Caco-2 (cell line): ENCODE data around the gene MMP28. TPM values are rescaled to one million over a fixed set of nuclear protein-coding genes. Genes with fewer than 3 reads are reported as not detected.

Experiments
- BruUV-seq: library from RNA; stranded (reverse); fragments of 400-500 nt; replicated peaks from 2 replicates; lab custom pipeline; 2021; lab: Mats Ljungman, UMichigan
- CTCF ChIA-PET: fragments of 300-600 bp; sonication (Branson Sonifier 250); formaldehyde crosslinking; loops from one replicate; lab custom pipeline; 2022; ENCODE audit warnings: antibody characterized with exemption; lab: Charles Lee
- POLR2A ChIA-PET: fragments of 300-600 bp; sonication (Branson Sonifier 250); formaldehyde crosslinking; loops from one replicate; lab custom pipeline; 2022; ENCODE audit warnings: antibody characterized with exemption; lab: Charles Lee
- DNase-seq, 2 experiments: peaks; one replicate each; pipeline versions ENCODE4 v3.0.0 to v3.0.0-alpha.2; 2020 to 2022
- H3K27me3 ChIP-seq: replicated peaks from 2 replicates; pipeline ENCODE4 v1.6.0; 2011; ENCODE audit warnings: low read length; ENCODE audit not compliant: control insufficient read depth, insufficient read depth
- H3K36me3 ChIP-seq: 2 replicates; pipeline ENCODE4 v1.5.1; 2011; ENCODE audit warnings: low read length; ENCODE audit not compliant: control insufficient read depth, insufficient read depth
- H3K4me1 ChIP-seq: fragments of 250-450 bp; sonication (Bioruptor Pico); 2 replicates; pipeline ENCODE4 v1.5.1; 2020; ENCODE audit warnings: mild to moderate bottlenecking
- H3K4me3 ChIP-seq: 2 replicates; pipeline ENCODE4 v1.5.1; 2011; ENCODE audit warnings: low read depth, mild to moderate bottlenecking, control low read depth, low read length
- H3K9me3 ChIP-seq: fragments of 250-450 bp; sonication (Bioruptor Pico); 2 replicates; pipeline ENCODE4 v1.5.1; 2020; ENCODE audit warnings: mild to moderate bottlenecking, moderate library complexity
- H3K27ac Mint-ChIP-seq: one replicate; pipeline ENCODE4 v1.8.0; 2022; ENCODE audit warnings: mixed read lengths; ENCODE audit not compliant: unreplicated experiment
- H3K27me3 Mint-ChIP-seq: one replicate; pipeline ENCODE4 v1.8.0; 2022; ENCODE audit warnings: mixed read lengths; ENCODE audit not compliant: insufficient read depth, unreplicated experiment
- H3K36me3 Mint-ChIP-seq: one replicate; pipeline ENCODE4 v1.8.0; 2022; ENCODE audit warnings: mild to moderate bottlenecking, mixed read lengths; ENCODE audit not compliant: insufficient read depth, unreplicated experiment
- H3K4me1 Mint-ChIP-seq: one replicate; pipeline ENCODE4 v1.8.0; 2022; ENCODE audit warnings: low read depth, mixed read lengths; ENCODE audit not compliant: unreplicated experiment
- H3K4me3 Mint-ChIP-seq: one replicate; pipeline ENCODE4 v1.8.0; 2022; ENCODE audit warnings: mild to moderate bottlenecking, moderate library complexity, mixed read lengths; ENCODE audit not compliant: unreplicated experiment
- H3K9me3 Mint-ChIP-seq: one replicate; pipeline ENCODE4 v1.8.0; 2022; ENCODE audit warnings: mixed read lengths; ENCODE audit not compliant: unreplicated experiment
- intact Hi-C: fragments of 100-400 bp; cut with micrococcal nuclease; formaldehyde crosslinking; loops from one replicate; pipeline ENCODE4 v1.10.0; 2022; ENCODE audit not compliant: unreplicated experiment
- total RNA-seq: library from RNA; stranded (reverse); gene quantifications from 2 replicates; pipeline ENCODE4 v1.2.3, GENCODE V29; 2022
- TF ChIP-seq, protein P1 (sequence below), 2 experiments: fragments of 200-600 bp in 1 of 2; IDR thresholded peaks; 1 replicate in 1 of 2; 2 replicates in 1 of 2; pipeline versions ENCODE4 v1.5.1 to v1.8.0; 2011 to 2022; ENCODE audit warnings: antibody characterized with exemption in 1 of 2, control low read depth in 1 of 2, inconsistent platforms in 1 of 2, low read depth in 1 of 2, low read length in 1 of 2, mild to moderate bottlenecking in 1 of 2, moderate library complexity in 1 of 2; ENCODE audit not compliant: insufficient read depth in 1 of 2, severe bottlenecking in 1 of 2, unreplicated experiment in 1 of 2

The MMP28 gene
- total RNA-seq, 1 experiment from 2014 or later = not detected

DNA sequence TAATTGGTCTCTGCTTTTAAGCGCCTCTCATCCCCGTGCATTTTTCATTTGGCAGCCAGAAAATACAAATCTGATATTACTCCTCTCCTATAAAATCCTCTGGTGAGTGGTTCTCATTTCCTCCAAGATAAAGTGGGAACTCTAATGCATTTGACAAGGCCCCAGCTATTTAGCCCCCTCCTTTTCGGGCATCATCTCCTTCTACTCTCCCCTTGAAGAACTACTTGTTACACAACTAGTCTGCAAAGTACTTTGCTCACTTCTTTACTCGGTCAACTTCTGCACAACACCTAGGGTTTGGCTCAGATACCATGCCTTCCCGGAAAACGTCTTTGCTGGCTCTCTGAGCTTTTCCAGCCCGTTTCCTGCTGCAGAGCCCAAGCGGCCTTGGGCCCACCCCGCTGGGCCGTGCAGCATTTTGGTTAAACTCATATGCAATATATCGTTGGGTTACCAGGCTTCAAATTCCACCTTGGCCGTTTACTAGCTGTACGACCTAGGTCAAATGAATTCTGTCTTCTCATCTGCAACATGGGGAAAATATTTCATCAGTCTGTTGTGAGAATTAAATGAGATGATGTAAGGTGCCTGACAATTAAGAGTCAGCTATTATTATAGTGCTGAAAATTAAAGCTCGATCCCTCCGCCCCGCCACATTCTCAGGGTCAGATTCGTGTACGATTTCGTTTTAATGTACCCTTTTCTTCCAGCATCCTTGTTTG, 13.0 kb upstream of the MMP28 start:
- H3K4me1 Mint-ChIP-seq = peaks cover 18% of the 10 kb centered on the region
- ChIA-PET POLR2A (interaction anchor here (0.5 to 2.5 kb wide), 12 partner anchors 8 to 793 kb away, joined by 3 to 44 read pairs (median 4); partner anchors contain the start of genes MMP28 and MRM1), CTCF (interaction anchor here (0.6 to 2.4 kb wide), 13 partner anchors 9 to 230 kb away, joined by 3 to 83 read pairs (median 4); partner anchors contain the start of genes PEX12 and RASL10B)
- H3K36me3 Mint-ChIP-seq = peaks cover 38% of the 10 kb centered on the region
- H3K9me3 Mint-ChIP-seq = no peaks in the 10 kb centered on the region
- H3K27me3 Mint-ChIP-seq = no peaks in the 10 kb centered on the region
- BruUV-seq = TSS peak; percentile 91
- H3K27ac Mint-ChIP-seq = peak overlapping the region; percentile 99
- DNase-seq = no peak
- H3K4me3 ChIP-seq = peak overlapping the region; percentile 53
- TF ChIP-seq, protein P1, sequence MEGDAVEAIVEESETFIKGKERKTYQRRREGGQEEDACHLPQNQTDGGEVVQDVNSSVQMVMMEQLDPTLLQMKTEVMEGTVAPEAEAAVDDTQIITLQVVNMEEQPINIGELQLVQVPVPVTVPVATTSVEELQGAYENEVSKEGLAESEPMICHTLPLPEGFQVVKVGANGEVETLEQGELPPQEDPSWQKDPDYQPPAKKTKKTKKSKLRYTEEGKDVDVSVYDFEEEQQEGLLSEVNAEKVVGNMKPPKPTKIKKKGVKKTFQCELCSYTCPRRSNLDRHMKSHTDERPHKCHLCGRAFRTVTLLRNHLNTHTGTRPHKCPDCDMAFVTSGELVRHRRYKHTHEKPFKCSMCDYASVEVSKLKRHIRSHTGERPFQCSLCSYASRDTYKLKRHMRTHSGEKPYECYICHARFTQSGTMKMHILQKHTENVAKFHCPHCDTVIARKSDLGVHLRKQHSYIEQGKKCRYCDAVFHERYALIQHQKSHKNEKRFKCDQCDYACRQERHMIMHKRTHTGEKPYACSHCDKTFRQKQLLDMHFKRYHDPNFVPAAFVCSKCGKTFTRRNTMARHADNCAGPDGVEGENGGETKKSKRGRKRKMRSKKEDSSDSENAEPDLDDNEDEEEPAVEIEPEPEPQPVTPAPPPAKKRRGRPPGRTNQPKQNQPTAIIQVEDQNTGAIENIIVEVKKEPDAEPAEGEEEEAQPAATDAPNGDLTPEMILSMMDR (IDR thresholded peaks at IDR 0.05; ENCODE audit: insufficient read depth in 1 of 2, low read depth in 1 of 2, low read length in 1 of 2, severe bottlenecking in 1 of 2, unreplicated experiment in 1 of 2) = no peak
- intact Hi-C loops = loop anchor here (2.0 kb wide), 1 partner anchor 222 kb away; the partner anchor contains the start of gene AP2B1
- H3K27me3 ChIP-seq = no peaks in the 10 kb centered on the region
- peak overlapping the region; percentile 92 for H3K4me3 Mint-ChIP-seq
- H3K36me3 ChIP-seq = no peaks in the 10 kb centered on the region
- peaks cover 12% of the 10 kb centered on the region; the same call in 1 of the 2 replicates for H3K4me1 ChIP-seq
- no peaks in the 10 kb centered on the region for H3K9me3 ChIP-seq

DNA sequence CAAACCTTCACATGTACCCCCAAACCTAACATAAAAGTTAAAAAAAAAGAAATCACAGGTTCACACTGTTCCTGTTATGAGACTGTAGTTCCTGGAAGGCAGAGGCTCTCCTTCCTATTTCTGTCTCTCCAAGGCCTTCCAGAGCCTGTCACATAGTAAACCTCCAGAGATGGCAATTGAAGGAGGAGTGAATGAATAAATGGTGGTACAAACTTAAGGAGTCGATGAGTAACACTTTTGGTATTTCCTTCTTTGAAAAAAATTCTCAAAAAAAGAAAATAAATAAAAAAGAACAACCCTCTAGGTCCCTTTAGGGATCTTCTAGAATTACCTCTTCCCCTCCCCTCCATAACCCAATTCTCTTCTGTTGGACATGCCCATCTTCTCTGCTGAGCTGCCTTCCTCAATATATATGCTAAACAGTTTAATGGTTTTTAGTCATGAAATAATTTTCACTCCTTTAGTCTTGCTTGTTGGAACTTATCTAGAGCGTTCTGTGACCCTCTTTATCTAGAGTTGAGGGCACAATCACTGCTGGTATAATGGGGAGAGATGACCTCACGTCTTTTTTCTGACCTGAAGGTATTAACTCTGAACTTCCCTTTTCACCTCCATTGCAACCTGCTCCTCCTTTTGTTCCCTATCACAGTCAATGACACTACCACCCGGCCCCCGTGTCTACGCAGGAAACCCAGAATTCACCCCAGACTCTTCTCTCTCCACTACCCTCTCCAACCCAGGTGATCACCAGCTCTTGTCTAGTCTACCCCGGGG, 12.1 kb upstream of the MMP28 start:
- intact Hi-C loops = loop anchor here (2.0 kb wide), 1 partner anchor 221 kb away; the partner anchor contains the start of gene AP2B1
- H3K4me3 Mint-ChIP-seq = peak overlapping the region; percentile 92
- H3K9me3 ChIP-seq = no peaks in the 10 kb centered on the region
- DNase-seq = no peak
- no peaks in the 10 kb centered on the region for H3K27me3 ChIP-seq
- H3K27me3 Mint-ChIP-seq = no peaks in the 10 kb centered on the region
- H3K4me1 ChIP-seq = peaks cover 12% of the 10 kb centered on the region; the same call in 1 of the 2 replicates
- H3K4me1 Mint-ChIP-seq = peaks cover 21% of the 10 kb centered on the region
- POLR2A ChIA-PET = no interaction called here
- H3K36me3 Mint-ChIP-seq = peaks cover 30% of the 10 kb centered on the region
- TF ChIP-seq, protein P1 (IDR thresholded peaks at IDR 0.05; ENCODE audit: insufficient read depth in 1 of 2, low read depth in 1 of 2, low read length in 1 of 2, severe bottlenecking in 1 of 2, unreplicated experiment in 1 of 2) = no peak
- no peak overlapping the region for H3K4me3 ChIP-seq
- peak overlapping the region; percentile 99 for H3K27ac Mint-ChIP-seq
- H3K9me3 Mint-ChIP-seq = no peaks in the 10 kb centered on the region
- BruUV-seq = no TSS peak
- CTCF ChIA-PET = interaction anchor here (1.1 to 2.4 kb wide), 5 partner anchors 11 to 60 kb away, joined by 3 to 83 read pairs (median 5); no protein-coding TSS in a partner anchor
- no peaks in the 10 kb centered on the region for H3K36me3 ChIP-seq
